ENCODE data around the gene GFI1B. TPM values are rescaled to one million over a fixed set of nuclear protein-coding genes. Genes with fewer than 3 reads are reported as not detected.
"Not testable (repeated sequence)": the region's sequence is repeated elsewhere in the genome, so short reads cannot be mapped to it uniquely, and the experiment has no call there.

Gene GFI1B
- polyA plus RNA-seq, 1 donor, result 0.39 TPM

DNA sequence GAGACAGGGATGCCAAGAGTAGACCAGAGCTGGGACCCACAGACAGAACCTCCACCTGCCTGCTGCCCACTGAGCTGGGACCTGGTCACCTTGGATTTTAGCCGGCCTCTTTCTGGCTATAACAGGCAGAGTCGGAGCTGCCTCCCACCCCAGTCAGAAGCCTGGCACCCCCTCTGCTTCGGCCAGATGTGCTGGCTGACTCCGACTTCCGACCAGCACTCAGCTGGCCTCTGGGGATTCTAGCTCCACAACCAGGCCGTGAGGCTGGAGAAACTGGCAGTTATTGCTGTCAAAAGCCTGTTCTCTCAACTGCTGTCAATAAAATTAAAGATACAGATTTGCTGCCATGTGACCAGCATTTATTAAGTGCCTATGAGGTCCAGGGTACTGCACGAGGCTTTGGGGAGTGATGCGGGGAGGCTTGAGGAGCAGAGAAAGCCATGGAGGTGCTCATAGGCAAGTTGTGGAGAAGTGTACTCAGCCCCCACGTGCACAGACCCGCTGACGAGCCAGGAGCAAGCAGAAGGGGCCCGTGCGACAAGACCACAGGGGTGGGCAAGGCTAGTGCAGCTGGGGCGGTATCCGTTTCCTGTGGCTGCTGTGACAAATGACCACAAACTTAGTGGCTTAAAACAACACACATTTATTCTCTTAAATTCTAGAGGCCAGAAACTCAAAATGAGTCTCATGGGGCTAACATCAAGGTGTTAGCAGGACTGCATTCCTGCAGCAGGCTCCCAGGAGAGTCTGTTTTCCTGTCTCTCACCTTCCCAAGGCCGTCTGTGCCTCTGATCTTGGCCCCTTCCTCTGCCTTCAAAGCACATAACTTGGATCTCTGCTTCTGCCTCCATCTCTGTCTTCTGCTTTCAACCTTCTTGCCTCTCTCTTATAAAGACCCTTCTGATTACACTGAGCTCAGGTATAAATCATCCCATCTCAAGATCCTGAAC, 13.1 kb downstream of the GFI1B start:
- DNase-seq (ENCODE audit: low read depth), result no peak

DNA sequence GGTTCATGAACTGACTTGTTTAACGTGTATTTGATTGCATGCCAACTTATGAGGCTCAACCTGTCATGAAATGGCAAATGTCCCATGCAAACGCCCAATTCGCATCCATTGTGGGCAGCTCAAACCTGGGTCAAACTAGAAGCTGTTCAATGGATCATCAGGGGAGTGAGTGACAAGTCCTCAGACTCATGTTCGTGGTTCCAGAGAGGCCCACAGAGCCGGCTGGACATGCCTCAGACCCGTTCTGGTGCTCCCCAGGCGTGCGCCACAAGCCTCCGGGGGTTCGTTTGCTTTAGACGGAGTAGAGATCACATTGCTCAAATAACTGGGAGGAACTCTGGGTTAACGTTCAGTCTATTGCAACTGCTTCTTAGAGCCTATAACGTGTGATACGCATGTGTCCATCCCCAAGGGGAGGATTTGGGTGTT, 15.0 kb downstream of the GFI1B start:
- no peak for DNase-seq (ENCODE audit: low read depth)

GRCh38 chr9:132994410-132995120, 16.1 kb downstream of the GFI1B start:
- DNase-seq (ENCODE audit: low read depth), result no peak

GRCh38 chr9:132995121-132995420, 16.6 kb downstream of the GFI1B start:
- no peak for DNase-seq (ENCODE audit: low read depth)

- no peak for DNase-seq (ENCODE audit: low read depth)
Measured at GRCh38 chr9:132995879-132996278, 17.4 kb downstream of the GFI1B start.

DNA sequence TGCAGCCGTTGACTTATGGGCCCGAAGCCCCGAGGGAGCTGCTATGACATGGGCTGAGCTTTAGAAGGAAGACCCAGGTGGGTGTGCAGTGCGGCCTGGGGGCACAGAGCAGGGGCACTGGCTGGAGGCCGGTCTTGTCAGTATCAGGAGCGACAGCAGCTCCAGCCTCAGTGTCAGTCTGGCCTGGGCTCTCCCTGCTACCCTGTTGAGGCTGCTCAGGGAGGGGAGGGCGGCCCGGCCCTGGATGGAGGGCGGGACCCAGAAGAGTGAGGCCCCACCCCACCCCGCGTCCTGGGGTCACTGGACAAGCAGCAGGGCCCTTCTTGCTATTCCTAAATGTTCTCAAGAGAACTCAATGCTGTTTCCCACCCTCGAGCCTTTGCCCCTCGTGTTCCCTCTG, 18.0 kb downstream of the GFI1B start:
- no peak for DNase-seq (ENCODE audit: low read depth)

- DNase-seq (ENCODE audit: low read depth), result no peak
Measured at GRCh38 chr9:132997591-132997990, 19.1 kb downstream of the GFI1B start.

- DNase-seq (ENCODE audit: low read depth), result not testable (repeated sequence)
Measured at GRCh38 chr9:132998221-132998620, 19.7 kb downstream of the GFI1B start.

DNA sequence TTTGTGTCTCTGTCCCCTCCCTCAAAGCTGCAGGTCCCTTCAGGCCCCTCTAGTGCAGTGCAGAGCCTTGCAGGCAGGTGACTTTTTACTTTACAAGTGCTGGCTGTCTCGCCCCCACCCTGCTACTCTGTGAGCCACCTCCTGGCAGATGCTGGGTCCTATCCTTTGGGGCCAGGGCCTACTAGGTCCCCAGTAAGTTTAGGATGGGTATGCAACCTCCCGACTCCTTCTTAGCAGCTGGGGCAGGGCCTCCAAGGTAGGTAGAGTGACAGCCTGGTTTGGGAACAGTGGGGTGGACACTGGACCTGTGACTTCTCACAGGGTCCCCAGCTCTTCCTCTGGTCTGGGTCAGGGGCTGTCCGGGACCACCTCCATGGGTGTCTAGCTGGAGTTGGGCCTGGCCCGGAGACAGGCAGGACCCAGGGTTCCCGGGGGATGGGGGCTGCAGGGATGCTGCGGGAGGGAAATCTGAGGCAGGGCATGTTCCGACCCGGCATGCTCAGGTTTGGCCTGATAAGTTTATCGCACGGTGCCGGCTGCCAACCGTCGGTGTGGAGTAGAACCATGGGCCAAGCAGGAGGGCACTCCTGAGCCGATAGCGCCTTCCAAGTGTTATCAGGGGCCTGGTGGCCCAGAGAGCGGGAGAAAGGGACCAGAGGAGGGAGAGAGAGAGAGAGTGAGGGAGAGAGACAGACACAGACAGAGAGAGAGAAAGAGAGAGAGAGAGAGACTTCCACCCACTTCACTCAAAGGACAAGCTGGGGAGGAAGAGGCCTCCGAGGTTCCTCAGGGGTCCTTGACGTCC, 20.5 kb downstream of the GFI1B start:
- no peak for DNase-seq (ENCODE audit: low read depth)

DNA sequence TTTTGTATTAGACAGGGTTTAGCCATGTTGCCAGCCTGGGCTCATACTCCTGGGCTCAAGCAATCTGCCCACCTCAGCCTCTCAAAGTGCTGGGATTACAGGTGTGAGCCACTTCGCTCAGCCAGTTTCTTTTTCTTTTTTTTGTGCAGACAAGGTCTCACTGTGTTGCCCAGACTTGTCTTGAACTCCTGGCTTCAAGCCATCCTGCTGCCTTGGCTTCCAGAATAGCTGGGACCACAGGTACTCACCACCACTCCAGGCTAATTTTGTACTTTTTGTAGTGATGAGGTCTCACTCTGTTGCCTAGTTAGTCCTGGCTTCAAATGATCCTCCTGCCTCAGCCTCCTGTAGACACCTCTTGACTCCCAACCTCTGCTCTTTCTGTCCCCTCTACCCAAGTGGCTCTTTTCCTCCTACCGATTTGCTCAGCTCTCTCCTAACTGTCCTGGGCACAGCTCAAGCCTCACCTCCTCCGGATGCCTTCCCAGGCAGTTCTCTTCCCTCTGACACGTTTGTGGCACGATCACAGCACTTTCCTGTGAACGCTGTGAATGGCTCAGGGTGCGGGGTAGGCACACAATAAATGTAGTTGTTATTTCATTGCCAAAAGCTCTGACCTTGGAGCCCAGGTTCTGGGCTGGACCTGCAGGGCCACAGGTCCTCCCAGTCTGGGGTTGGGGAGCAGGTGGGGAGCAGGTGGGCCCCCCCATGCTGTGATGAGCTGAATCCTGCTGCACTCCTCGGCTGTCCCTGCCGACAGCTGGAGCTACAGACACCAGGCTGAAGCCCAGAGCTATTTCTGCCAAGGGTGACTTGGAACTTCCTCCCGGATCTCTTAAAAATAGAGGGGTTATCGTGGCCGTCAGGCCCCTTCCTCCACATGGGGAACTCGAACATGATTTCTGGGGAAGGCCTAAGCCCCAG, 23.9 kb downstream of the GFI1B start:
- no peak for DNase-seq (ENCODE audit: low read depth)

GRCh38 chr9:133003071-133003461, 24.6 kb downstream of the GFI1B start:
- DNase-seq (ENCODE audit: low read depth), result no peak

DNA sequence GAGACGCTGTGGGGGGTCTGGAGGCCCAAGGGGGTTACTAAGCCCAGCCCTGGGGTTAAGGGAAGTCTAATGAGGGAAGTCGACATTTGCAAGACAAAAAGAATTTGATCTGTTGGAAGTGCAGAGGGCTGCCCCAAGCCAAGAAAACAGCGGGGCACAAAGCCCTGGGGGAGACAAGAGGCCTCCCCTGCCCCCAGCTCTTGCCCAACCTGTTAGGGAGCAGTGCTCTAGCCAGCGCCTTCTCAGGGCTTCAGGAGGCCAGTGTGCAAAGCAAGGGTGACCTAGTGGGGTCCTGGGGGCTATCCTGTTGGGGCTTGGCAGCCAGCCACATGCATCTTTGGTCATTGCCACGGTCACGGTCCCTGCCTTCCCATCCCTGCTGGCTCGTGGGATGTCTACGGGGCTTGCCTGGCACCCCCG, 25.2 kb downstream of the GFI1B start:
- DNase-seq (ENCODE audit: low read depth), result no peak

DNA sequence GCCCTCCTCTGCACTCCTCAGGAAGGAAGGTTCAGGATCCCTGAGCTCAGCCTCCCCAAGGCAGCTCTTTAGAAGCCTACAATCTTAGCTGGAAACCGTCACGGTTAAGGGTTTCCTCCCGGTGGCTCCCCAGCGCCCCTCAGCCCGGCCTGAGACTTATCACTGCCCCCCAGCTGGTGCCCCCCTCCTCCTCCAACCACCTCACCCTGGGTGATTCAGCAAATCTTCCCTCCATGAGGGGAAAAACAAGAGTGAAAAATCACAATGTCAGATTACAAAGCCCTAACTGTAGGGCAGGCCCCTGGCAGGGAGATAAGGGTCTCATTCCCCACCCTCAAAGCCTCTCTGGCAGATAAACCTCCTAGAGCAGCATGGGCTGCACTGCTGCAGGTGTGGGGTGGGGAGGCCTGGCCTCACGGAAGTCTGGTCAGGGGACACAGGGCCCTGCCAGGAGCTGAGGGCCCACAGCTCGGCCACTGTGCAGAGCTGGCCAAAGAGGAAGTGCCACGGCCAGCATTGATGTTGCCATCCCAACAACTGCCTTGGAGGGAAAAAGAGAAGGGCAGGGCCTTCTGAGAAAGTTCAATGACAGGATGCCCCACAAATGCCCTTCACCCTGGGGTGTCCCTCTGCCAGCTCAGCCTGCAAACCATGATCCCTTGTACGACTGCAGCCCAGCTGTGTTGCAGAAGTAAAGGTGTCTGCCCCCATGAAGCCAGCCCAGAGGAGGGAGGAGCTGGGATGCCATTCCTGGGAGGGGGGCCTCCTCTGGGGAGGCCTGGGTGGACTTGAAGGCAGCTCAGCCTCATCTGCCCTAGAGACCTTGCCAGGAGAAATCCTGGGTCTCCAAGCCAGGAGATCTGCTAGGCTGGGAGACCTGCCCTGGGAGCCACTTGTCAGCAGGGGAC, 25.9 kb downstream of the GFI1B start:
- no peak for DNase-seq (ENCODE audit: low read depth)

DNA sequence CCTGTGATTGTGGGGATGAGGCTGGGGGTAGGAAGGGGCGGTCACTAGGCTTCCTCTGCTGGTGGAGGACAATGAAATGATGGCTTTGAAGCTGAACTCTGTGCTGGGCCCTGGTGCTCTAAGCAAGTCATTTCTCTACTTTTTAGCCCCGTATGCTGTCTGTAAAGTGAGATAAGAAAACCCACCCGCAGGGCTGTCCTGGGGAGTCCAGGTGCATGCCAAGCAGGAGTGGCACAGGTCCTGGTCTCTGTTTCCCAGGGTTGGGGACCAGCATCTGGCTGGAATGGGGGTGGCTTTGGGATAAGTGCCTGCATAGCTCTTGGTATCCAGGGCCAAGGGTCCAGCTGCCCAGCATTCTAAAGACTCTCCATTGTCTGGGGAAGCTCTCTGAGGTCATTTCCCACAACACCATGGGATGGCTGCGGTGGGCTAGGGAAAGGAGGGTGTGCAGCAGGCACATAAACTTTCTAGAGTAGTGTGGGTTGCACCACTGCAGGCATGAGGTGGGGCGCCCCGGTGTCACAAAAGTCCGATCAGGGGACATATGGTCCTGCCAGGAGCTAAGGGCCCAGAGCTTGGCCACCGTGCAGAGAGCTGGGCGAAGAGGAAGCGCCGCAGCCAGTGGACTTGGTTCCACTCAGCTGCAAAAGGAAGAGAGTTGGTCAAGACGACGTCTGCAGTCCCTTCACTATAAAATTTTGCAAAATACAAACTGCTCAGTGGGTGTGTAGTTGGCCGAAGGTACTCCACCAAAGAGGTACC, 26.7 kb downstream of the GFI1B start:
- DNase-seq (ENCODE audit: low read depth), result no peak

DNA sequence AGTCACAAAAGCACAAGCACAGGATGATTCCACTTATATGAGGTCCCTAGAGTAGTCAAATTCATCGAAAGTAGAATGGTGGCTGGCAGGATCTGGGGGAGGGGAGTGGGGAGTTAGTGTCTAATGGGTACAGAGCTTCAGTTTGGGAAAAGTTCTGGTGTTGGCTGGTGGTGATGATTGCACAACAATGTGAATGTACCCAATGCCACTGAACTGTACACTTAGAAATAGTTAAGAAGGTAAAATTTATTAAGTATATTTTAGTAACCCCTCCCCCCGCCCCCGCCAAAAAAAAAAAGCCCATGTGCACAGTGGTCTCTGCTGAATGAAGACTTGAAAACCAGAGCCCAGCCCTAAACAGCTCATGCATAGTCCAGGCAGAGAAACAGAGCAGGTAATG, 27.5 kb downstream of the GFI1B start:
- DNase-seq (ENCODE audit: low read depth), result no peak

DNA sequence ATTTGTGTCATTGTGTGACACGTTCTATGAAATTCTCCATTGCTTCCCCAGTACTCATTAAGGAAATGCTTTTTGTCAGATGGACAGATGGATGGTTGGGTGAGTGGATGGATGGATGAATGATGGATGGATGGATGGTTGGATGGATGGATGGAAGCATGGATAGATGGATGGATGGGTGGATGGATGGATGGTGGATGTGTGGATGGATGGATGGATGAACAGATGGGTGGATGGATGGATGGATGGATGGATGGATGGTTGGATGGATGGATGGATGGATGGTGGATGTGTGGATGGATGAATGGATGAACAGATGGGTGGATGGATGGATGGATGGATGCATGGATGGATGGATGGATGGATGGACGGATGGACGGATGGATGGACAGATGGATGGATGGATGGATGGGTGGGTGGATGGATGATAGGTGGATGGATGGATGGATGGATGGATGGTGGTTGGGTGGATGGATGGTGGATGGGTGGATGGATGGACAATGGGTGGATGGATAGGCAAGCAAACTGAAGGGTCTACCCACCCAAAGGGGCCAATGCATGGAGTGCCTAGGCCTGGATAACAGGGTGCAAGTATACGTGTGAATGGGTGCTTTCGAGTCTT, 28.3 kb downstream of the GFI1B start:
- DNase-seq (ENCODE audit: low read depth), result no peak

- no peak for DNase-seq (ENCODE audit: low read depth)
Measured at GRCh38 chr9:133008406-133008805, 29.9 kb downstream of the GFI1B start.

- no peak for DNase-seq (ENCODE audit: low read depth)
Measured at GRCh38 chr9:133008824-133009223, 30.3 kb downstream of the GFI1B start.

Measured in forelimb muscle (tissue), 1 donor.